H1 (cell line): ENCODE measurements around the gene DBNL. TPM values are rescaled to one million over a fixed set of nuclear protein-coding genes. Genes with fewer than 3 reads are reported as not detected.

Experiments used
- ASH2L ChIP-seq: fragments of 200-600, 300-600 bp; sonication (generic); IDR thresholded peaks from one replicate; pipeline ENCODE4 v1.7.1; 2017; ENCODE audit warnings: low read length
- CBX5 ChIP-seq: fragments of 300-800, 300-1000 bp; sonication (generic); IDR thresholded peaks from 2 replicates; pipeline ENCODE4 v1.7.1; 2016; ENCODE audit warnings: antibody characterized with exemption, low read length, low read depth
- CBX8 ChIP-seq: fragments of 300-800, 300-1000 bp; sonication (generic); IDR thresholded peaks from 2 replicates; pipeline ENCODE4 v1.7.1; 2016; ENCODE audit warnings: low read depth, low read length, borderline replicate concordance
- CHD1 ChIP-seq: IDR thresholded peaks from 2 replicates; pipeline ENCODE4 v1.6.1; 2012; ENCODE audit warnings: low read depth, low read length, improper control_type of control experiment
- CTBP2 ChIP-seq: IDR thresholded peaks from 2 replicates; pipeline ENCODE4 v1.7.0; 2011; ENCODE audit warnings: borderline replicate concordance, mild to moderate bottlenecking, moderate library complexity, mixed read lengths, low read length; ENCODE audit not compliant: insufficient read depth, insufficient read length
- E2F6 ChIP-seq: IDR thresholded peaks from 2 replicates; pipeline ENCODE4 v1.6.1; 2012; ENCODE audit warnings: inconsistent platforms
- EGR1 ChIP-seq: IDR thresholded peaks from 2 replicates; pipeline ENCODE4 v1.6.1; 2011; ENCODE audit warnings: low read depth, low read length, borderline replicate concordance
- EZH2 ChIP-seq: fragments of 200-600 bp; sonication (generic); IDR thresholded peaks from 2 replicates; pipeline ENCODE4 v1.7.1; 2012; ENCODE audit warnings: low read depth, mild to moderate bottlenecking, moderate library complexity, low read length, inconsistent platforms; ENCODE audit not compliant: severe bottlenecking
- GTF2F1 ChIP-seq: IDR thresholded peaks from 2 replicates; pipeline ENCODE4 v1.6.1; 2012; ENCODE audit warnings: low read depth, low read length, improper control_type of control experiment, borderline replicate concordance
- KDM4A ChIP-seq: IDR thresholded peaks from one replicate; pipeline ENCODE4 v1.7.1; 2012; ENCODE audit warnings: low read depth, mild to moderate bottlenecking, moderate library complexity, low read length, inconsistent platforms; ENCODE audit not compliant: severe bottlenecking
- KDM5A ChIP-seq: fragments of 200-600 bp; IDR thresholded peaks from 2 replicates; pipeline ENCODE4 v1.7.1; 2012; ENCODE audit warnings: mild to moderate bottlenecking, low read length, inconsistent platforms, mixed read lengths
- MAX ChIP-seq: IDR thresholded peaks from 2 replicates; pipeline ENCODE4 v1.6.1; 2012; ENCODE audit warnings: inconsistent platforms
- PHF8 ChIP-seq: fragments of 200-600 bp; sonication (generic); conservative IDR thresholded peaks from 2 replicates; pipeline ENCODE4 v1.7.1; 2012; ENCODE audit warnings: low read depth, mild to moderate bottlenecking, inconsistent platforms, low read length, moderate library complexity
- POLR2A ChIP-seq, 2 experiments: IDR thresholded peaks; 1 replicate in 1 of 2; 2 replicates in 1 of 2; pipeline ENCODE4 v1.6.1; 2011; ENCODE audit warnings: low read depth in 2 of 2, low read length in 2 of 2, mild to moderate bottlenecking in 2 of 2; ENCODE audit errors: control extremely low read depth in 1 of 2
- RFX5 ChIP-seq: IDR thresholded peaks from 2 replicates; pipeline ENCODE4 v1.6.1; 2011; ENCODE audit warnings: low read depth, low read length, improper control_type of control experiment, borderline replicate concordance
- SAP30 ChIP-seq: fragments of 300-600 bp; sonication (generic); IDR thresholded peaks from 2 replicates; pipeline ENCODE4 v1.7.1; 2012; ENCODE audit warnings: low read length, moderate library complexity, mild to moderate bottlenecking, inconsistent platforms; ENCODE audit not compliant: insufficient read depth, insufficient replicate concordance
- SIN3A ChIP-seq, 2 experiments: IDR thresholded peaks in 1 of 2; conservative IDR thresholded peaks in 1 of 2; 2 replicates each; pipeline ENCODE4 v1.6.1; 2011 to 2012; ENCODE audit warnings: low read length in 2 of 2, improper control_type of control experiment in 1 of 2, low read depth in 1 of 2, mild to moderate bottlenecking in 1 of 2
- SP2 ChIP-seq: IDR thresholded peaks from 2 replicates; pipeline ENCODE4 v1.6.1; 2012; ENCODE audit warnings: mild to moderate bottlenecking, low read length, inconsistent platforms
- TAF1 ChIP-seq: IDR thresholded peaks from 2 replicates; pipeline ENCODE4 v1.6.1; 2011; ENCODE audit warnings: mild to moderate bottlenecking, low read depth, low read length
- TAF7 ChIP-seq: optimal IDR thresholded peaks from 2 replicates; pipeline ENCODE3; 2011; ENCODE audit warnings: low read depth, mild to moderate bottlenecking, inconsistent platforms, low read length, moderate library complexity, borderline replicate concordance
- USF2 ChIP-seq: IDR thresholded peaks from 2 replicates; pipeline ENCODE4 v1.6.1; 2011; ENCODE audit warnings: low read length, improper control_type of control experiment
- polyA plus RNA-seq, 7 experiments: library from polyadenylated mRNA; depleted of rRNA in 3 of 7; stranded (reverse) in 5 of 7; unstranded in 2 of 7; fragments of >200 nt in 5 of 7; fragments of 200-250 nt in 2 of 7; gene quantifications; 1 replicate in 5 of 7; 2 replicates in 1 of 7; 4 replicates in 1 of 7; pipeline versions ENCODE4 v1.2.1 to v1.2.3, GENCODE V29; 2011 to 2013; ENCODE audit warnings: missing spikeins in 2 of 7, mixed read lengths in 2 of 7
- total RNA-seq: library from RNA; stranded (reverse); fragmentation: NEBNext Ultra II Directional; extraction: Animal tissue kit (Norgen Biotek cat#: 25700); gene quantifications from 2 replicates; pipeline ENCODE4 v1.2.1, GENCODE V29; 2021

DBNL gene
- total and polyA plus RNA-seq, 2 of the 8 experiments (the other 6 are each of a cell fraction or from before 2014, with no cell fraction given): 30.9 to 56.6 TPM

- TF ChIP-seq TAF1 (0 out of 2 replicates have a peak, but pooled peaks have one; percentile 18), CBX5 (no peak), KDM5A (no peak), TAF7 (no peak), E2F6 (peak; percentile 91), USF2 (no peak), POLR2A (IDR thresholded peaks at IDR 0.05; ENCODE audit: control extremely low read depth in 1 of 2, low read depth in 2 of 2, low read length in 2 of 2) (no peak), CHD1 (no peak), MAX (peak; percentile 90), GTF2F1 (0 out of 2 replicates have a peak, but pooled peaks have one; percentile 24), CTBP2 (peak; percentile 73), RFX5 (no peak), ASH2L (peak; percentile 67), KDM4A (peak; percentile 59), EZH2 (no peak), EGR1 (peak; percentile 32; the same call in 1 of the 2 replicates), SIN3A (conservative IDR thresholded peaks at IDR 0.05 in 1 of 2, IDR thresholded peaks at IDR 0.05 in 1 of 2; ENCODE audit: low read depth in 1 of 2, low read length in 2 of 2) (peak; percentile 90 to 97), SP2 (no peak), SAP30 (peak; percentile 62), CBX8 (no peak), PHF8 (peak; percentile 56)
These were observed at the start of gene DBNL (continued) for GRCh38 chr7:44044315-44045225.
